Measurements from ENCODE around the gene CMKLR1. TPM values are rescaled to one million over a fixed set of nuclear protein-coding genes. Genes with fewer than 3 reads are reported as not detected.

Gene CMKLR1
- total RNA-seq, 1 donor from 2014 or later: 45.3 TPM

DNA sequence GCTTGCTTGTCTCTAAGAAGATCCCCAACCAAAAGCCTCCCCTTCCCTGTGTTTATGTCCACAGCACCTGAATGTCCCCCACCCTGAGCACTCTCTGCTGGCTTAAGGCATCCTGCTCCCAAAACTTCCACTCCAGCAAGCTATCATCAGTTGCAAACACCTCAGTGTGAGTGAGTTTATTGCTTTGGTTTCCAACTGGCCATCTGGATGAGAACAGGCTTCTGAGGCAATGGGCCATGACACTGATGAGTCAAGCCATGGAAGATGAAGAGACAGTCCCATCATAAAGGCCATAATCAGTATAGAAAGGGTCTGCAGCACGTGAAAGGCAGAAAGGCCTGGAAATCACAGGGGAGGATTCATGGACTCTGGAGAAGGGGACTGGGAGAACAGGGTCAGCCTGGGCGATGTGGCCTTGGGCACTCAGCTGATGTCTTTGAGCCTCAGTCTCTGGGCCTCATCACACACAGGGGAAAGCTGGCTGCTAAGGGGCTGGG is 12.8 kb downstream of the CMKLR1 start:
- no peak overlapping the region for H3K27ac ChIP-seq

DNA sequence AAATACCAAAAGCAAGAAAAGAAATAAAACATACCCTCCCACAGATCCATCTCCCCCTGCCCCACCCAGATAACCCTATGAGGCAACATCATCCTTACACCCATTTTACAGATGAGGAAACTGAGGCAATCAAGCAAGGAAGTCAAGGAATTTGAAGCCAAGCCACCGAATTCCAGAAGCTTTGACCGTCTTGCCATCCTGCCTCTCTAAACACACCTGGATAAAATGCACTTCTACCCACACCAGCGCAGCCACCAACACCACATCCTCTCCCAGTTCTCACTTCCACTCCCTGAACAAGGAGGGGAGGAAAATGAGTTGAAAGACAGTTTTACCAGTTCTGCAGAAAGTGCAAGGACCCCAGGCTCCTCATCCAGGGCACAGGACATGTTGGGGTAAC is 13.6 kb downstream of the CMKLR1 start:
- TF ChIP-seq, protein P1, sequence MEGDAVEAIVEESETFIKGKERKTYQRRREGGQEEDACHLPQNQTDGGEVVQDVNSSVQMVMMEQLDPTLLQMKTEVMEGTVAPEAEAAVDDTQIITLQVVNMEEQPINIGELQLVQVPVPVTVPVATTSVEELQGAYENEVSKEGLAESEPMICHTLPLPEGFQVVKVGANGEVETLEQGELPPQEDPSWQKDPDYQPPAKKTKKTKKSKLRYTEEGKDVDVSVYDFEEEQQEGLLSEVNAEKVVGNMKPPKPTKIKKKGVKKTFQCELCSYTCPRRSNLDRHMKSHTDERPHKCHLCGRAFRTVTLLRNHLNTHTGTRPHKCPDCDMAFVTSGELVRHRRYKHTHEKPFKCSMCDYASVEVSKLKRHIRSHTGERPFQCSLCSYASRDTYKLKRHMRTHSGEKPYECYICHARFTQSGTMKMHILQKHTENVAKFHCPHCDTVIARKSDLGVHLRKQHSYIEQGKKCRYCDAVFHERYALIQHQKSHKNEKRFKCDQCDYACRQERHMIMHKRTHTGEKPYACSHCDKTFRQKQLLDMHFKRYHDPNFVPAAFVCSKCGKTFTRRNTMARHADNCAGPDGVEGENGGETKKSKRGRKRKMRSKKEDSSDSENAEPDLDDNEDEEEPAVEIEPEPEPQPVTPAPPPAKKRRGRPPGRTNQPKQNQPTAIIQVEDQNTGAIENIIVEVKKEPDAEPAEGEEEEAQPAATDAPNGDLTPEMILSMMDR (IDR thresholded peaks at IDR 0.05): no peak
- H3K27me3 ChIP-seq: no peaks in the 10 kb centered on the region
- intact Hi-C loops (cut with DNase I): no loop called here
- no peak for DNase-seq (ENCODE audit: low spot score in 2 of 2)
- no peaks in the 10 kb centered on the region for H3K9me3 ChIP-seq
- peaks cover 7 to 45% of the 10 kb centered on the region in 2 donors for H3K4me1 ChIP-seq
- peak overlapping the region in 1 of 2 donors; percentile 58 for H3K27ac ChIP-seq
- no peak overlapping the region for H3K4me3 ChIP-seq
- peaks cover 17 to 20% of the 10 kb centered on the region in 2 donors for H3K36me3 ChIP-seq

More for the DNA sequence above, 12.8 kb downstream of the CMKLR1 start:
- Histone ChIP-seq H3K36me3 (peaks cover 17 to 20% of the 10 kb centered on the region in 2 donors), H3K27me3 (no peaks in the 10 kb centered on the region), H3K4me3 (no peak overlapping the region), H3K9me3 (no peaks in the 10 kb centered on the region), H3K4me1 (peaks cover 7 to 41% of the 10 kb centered on the region in 2 donors)
- TF ChIP-seq, protein P1 (IDR thresholded peaks at IDR 0.05): no peak
- no peak for DNase-seq (ENCODE audit: low spot score in 2 of 2)
- intact Hi-C loops (cut with DNase I): no loop called here

DNA sequence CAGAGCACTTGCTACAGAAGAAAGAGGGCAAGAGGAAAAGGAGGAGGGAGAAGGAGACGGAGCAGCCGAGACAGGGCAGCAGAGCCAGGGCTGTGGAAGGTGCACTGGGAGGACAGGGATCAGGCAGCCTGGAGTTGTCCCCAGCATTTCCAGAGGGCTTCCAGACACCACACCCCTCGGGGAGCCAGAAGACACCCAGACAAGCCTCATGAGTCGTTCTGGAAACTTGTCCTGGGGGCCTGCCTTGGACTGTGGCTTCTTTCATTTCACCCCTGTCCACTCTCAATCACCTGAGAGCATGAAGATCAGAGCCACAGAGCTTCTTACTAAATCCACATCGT is 14.1 kb downstream of the CMKLR1 start:
- H3K4me1 ChIP-seq: peaks cover 7 to 51% of the 10 kb centered on the region in 2 donors
- H3K36me3 ChIP-seq: peaks cover 12 to 19% of the 10 kb centered on the region in 2 donors
- no peak overlapping the region for H3K4me3 ChIP-seq
- H3K9me3 ChIP-seq: no peaks in the 10 kb centered on the region
- TF ChIP-seq, protein P1 (IDR thresholded peaks at IDR 0.05): no peak
- peak overlapping the region; percentile 58 to 70 for H3K27ac ChIP-seq
- DNase-seq (ENCODE audit: low spot score in 2 of 2): no peak
- intact Hi-C loops (cut with DNase I): no loop called here
- no peaks in the 10 kb centered on the region for H3K27me3 ChIP-seq

DNA sequence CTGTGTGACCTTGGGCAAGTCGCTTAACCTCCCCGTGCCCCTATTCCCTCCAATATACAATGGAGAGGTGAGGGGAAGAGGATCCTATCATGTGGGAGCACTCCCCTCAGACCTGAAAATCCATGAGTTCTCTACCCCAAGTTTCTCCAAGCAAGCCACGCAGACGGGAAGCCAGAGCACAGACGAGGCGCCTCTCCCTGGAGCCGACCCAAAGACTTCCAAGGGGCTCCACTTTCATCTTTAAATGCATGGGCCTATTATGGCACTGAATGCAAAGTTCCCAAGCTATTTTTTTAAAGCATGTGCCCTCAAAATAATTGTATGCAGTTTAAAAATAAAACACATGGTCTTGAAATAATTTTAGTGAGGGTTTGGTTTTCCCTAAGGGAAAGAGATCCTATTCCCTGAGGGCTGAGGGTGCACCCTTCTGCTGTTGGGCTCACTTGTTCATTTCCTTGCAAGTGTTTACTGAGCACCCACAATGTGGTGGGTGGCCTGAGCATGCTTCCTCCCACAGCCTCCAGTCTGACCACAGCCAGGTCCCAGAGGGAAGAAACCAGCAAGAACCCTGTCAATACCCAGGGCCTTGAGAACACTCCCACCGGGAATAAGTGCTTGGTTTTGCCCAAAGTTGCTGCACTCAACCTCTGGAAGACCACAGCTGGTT is 14.6 kb downstream of the CMKLR1 start:
- DNase-seq (ENCODE audit: low spot score in 2 of 2): no peak
- no peaks in the 10 kb centered on the region for H3K27me3 ChIP-seq
- no peaks in the 10 kb centered on the region for H3K9me3 ChIP-seq
- H3K4me3 ChIP-seq: no peak overlapping the region
- TF ChIP-seq, protein P1 (IDR thresholded peaks at IDR 0.05): no peak
- H3K36me3 ChIP-seq: peaks cover 7 to 14% of the 10 kb centered on the region in 2 donors
- H3K27ac ChIP-seq: peak overlapping the region; percentile 58 to 70
- intact Hi-C loops (cut with DNase I): no loop called here
- peaks cover 7 to 51% of the 10 kb centered on the region in 2 donors for H3K4me1 ChIP-seq

DNA sequence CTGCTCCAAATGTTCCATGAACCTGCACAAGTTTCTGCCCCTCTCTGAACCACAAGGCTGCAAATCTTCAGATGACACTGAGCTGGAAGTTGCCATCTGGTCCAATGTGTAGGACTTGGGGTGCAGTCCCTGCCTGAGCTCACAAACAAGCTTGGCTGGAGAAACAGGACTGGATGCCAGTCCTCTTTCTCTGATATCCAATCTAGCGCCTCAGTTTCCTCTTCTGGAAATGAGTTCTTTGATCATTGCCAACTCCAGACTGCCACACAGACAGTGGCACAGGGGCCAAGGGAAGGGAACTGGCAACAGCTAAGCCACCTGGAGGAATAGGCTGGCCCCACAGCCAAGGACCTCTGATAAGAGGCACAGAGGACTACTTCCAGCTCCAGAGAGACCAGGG is 15.5 kb downstream of the CMKLR1 start:
- Histone ChIP-seq H3K4me1 (peaks cover 16 to 55% of the 10 kb centered on the region in 2 donors), H3K36me3 (peaks cover 0 to 5% of the 10 kb centered on the region in 2 donors), H3K4me3 (no peak overlapping the region), H3K27ac (peak overlapping the region; percentile 18 to 70), H3K27me3 (no peaks in the 10 kb centered on the region), H3K9me3 (no peaks in the 10 kb centered on the region)
- TF ChIP-seq, protein P1 (IDR thresholded peaks at IDR 0.05): no peak
- intact Hi-C loops (cut with DNase I): no loop called here
- no peak for DNase-seq (ENCODE audit: low spot score in 2 of 2)
